Caki2 (cell line): ENCODE measurements around the gene CARHSP1. TPM values are rescaled to one million over a fixed set of nuclear protein-coding genes. Genes with fewer than 3 reads are reported as not detected.
"Not testable (repeated sequence)": the region's sequence is repeated elsewhere in the genome, so short reads cannot be mapped to it uniquely, and the experiment has no call there.

Experiments used
- DNase-seq: peaks from one replicate; pipeline ENCODE4 v3.0.0-alpha.2; 2015; ENCODE audit warnings: low read depth
- in situ Hi-C: cut with HindIII; loops from 2 replicates; pipeline ENCODE4 v1.10.0; 2016; ENCODE audit warnings: low sequenced_read_pairs, low pct_unique_long_range_greater_than_20kb, mixed read lengths
- total RNA-seq: library from RNA; depleted of rRNA; stranded (reverse); fragments of >200 nt; shearing (Covaris generic); gene quantifications from 2 replicates; pipeline ENCODE4 v1.2.3, GENCODE V29; 2014; ENCODE audit warnings: low replicate concordance; rRNA removed

Gene CARHSP1
- total RNA-seq, 1 experiment from 2014 or later, result 367 TPM

DNA sequence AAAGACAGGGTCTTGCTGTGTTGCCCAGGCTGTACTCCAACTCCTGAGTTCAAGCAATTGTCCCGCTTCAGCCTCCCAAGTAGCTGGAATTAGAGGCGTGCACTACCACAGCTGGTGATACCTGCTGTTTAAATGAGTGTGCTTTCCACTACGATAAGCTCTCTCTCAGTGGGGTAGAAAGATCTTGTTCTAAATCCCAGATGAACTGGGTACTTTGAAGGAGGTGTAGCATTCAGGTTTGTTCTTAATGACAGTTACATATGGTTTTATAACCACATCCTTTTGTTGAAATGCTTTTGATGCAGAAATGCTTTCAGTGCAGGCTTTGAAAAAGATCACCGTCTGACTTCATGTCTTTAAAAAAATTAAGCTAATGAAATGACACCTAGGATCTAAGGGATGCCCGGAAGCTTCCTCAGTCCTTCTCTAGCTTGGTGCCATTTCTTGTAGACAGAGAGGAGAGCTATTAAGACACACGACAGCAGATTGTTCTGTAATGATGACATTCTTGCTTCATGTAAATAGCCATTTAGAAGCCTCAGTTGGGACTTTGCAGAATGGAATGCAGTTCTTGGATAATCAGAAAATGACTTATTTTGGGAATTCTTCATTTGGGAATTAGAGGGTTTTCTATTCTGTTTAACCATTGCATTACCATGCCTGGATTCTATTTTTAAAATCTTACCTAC, 51.7 kb downstream of the CARHSP1 start:
- in situ Hi-C loops, result no loop called here
- DNase-seq, result no peak

DNA sequence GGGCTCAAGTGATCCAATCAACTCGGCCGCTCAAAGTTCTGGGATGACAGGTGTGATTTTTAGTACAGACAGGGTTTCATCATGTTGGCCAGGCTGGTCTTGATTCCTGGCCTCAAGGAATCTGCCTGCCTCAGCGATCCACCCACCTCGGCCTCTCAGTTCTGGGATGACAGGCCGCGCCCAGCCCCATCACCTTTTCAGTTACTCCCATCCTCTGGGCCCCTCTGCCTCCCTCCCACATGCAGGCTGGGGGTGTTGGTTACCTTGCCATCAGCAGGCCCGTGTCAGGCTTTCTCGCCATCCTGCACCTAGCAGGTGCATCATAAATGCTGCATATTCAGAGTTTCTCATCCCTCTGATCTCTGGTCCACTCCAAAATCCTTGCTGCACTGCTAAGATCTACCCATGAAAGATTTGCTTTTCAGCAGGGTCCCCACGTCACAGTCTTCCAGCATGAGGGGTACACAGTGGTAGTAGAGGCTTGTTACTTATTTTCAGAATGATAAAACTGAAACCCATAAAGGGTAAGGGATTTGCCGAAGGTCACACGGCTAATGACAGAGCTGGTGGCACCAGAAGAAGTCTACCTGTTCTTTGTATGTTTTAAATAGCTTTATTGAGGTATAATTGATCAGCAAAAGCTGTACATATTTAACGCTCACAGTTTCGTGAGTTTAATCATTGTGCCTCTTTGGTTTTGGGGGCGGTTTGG, 54.6 kb downstream of the CARHSP1 start:
- in situ Hi-C loops, result no loop called here
- DNase-seq, result no peak

DNA sequence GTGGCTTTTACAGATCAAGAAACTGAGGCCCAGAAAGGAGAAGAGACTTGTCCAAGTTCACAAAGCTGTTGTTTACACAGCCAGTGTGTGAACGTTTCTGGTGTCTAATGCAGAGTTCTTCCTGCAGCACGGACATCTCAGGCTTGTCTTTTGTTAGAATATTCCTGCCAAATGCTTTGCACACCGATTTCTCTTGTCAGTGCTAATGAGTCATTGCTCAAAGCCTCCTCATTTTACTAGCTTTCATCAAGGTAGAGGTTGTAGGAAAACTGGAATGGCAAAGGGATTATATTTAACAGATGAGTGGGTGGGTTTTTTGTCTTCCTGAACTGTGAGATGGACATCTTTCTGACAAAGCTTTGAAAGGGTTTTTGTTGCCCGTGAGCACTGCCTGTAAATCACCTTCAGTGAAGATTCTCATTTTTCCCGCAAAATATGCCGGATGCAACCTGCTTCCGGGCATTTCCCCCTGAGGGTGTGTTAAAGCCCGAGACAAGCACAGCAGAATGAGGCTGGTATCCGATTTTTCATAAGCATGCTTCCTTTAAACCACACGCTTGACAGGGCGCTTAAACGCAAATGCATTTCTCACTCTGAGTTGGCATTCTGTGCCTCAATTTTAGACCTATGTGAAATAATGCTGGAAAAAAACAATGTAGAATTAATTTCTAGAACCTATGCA, 56.5 kb downstream of the CARHSP1 start:
- DNase-seq, result no peak
- in situ Hi-C loops, result no loop called here

DNA sequence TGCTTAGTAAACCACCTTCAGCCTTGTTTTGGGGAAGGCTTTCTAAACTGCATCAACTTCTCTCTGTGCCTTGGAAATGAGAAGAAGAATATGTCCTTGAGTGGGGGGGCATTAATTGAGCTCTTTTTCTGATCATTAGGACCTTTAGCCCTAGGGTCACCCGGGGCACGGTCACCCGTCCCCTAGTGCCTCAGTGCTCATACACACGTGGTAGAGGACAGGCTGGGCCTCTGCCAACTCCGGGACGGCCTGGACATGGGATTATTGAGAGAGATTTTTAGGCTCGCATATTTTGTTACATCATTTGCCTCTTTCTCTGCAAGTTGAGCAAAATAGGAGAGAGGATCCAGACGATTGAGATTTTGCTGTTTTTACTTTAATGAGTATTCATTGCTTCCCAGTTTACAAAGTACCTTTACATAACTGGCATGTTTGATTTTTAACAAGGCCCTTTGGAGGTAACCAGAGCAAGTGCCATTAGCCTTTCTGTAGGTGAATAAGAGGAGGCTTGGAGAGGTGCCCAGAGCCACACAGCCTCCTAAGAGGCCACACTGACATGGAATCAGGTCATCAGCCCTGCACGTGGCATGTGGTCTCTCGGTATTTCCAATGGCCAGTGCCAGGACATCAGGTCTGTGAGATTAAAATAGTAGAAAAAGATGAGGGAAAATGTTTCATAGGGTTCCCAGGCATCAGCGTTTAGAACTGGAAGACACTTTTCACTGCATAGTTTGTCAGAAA, 60.0 kb downstream of the CARHSP1 start:
- in situ Hi-C loops, result loop anchor here (10.0 kb wide), 1 partner anchor 46 kb away; no protein-coding TSS in a partner anchor
- no peak for DNase-seq

DNA sequence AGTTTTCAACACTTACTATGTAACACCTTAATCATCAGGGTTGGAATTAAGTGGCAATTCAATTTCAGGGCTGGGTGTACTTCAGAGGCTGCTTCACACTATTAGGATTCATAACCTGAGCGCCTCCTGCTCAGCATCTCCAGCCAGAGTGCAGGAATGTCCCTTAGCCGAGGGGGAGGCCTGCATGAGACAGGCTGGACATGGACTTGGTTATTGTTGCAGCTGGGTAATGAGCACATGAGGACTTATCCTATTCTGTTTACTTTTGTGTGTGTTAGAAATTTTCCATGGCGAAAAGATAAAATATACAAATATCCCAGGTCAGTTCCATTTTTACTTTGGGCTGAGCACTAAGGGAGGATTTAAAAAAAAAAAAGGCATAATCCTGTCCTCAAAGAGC, 60.8 kb downstream of the CARHSP1 start:
- in situ Hi-C loops, result loop anchor here (10.0 kb wide), 1 partner anchor 47 kb away; no protein-coding TSS in a partner anchor
- no peak for DNase-seq

DNA sequence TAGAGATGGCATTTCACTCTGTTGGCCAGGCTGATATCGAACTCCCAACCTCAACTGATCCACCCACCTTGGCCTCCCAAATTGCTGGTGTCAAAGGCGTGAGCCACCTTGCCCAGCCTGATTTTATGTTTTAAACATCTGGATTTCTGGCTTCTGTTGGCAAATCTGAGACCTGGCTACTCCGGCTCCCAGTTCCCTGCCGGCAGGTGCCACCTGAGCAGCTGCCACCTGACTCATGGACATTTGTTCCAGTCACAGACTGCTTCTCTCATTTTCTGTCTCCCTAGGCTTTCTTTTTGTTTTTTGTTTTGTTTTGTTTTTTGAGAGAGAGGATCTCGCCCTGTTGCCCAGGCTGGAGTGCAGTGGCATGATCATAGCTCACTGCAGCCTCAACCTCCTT, 61.6 kb downstream of the CARHSP1 start:
- DNase-seq, result no peak
- in situ Hi-C loops, result loop anchor here (10.0 kb wide), 1 partner anchor 48 kb away; no protein-coding TSS in a partner anchor

DNA sequence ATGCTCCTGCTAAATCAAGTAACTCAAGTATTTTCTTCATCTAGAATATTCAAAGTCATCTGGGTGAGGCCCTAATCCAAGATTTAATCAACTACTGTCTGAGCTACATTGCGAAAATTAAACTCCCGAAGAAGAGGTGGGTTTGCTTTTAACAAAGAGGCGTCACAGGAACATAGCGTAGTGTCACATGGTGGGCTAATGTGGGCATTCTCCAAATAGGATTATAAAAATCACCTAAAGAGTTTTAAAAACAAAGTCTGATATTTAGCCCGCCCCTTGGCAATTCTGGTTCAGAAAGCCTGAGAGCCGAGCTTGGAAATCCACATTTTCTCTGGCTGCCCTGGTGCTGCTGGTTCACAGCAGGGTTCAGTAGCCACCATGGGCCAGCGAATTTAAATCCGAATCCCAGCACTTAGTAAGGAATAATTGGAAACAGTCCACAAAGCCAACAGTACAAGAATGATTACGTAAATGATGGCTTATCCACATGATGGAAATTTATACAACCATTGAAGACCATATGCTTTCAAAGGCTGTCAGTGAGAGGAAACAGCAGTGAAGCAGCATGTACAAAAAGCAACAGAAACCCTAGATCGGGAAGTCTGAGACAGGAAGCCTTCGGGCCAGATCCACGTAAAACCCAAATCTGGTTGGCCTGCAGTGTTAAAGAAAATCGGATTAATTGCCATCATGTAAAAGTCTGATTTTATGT, 62.4 kb downstream of the CARHSP1 start:
- no peak for DNase-seq
- in situ Hi-C loops, result loop anchor here (10.0 kb wide), 1 partner anchor 48 kb away; no protein-coding TSS in a partner anchor

DNA sequence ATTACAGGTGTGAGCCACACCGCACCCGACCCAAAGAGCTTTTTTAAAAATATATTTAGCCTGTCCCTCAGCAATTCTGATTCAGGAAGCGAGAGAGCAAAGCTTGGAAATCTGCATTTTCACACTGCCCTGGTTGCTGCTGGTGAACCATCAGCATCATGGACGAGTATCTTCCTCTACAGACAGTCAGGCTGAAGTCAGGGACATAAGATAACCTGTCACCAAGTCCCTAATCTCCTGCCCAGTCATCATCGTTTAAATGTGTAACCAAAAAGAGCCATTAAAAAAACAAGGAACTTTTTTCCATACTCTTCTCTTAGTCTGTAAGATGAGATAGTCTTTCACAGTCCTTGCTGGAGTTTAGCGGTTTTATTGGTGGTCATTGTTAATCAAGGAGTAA, 64.5 kb downstream of the CARHSP1 start:
- in situ Hi-C loops, result loop anchor here (10.0 kb wide), 1 partner anchor 50 kb away; no protein-coding TSS in a partner anchor

DNA sequence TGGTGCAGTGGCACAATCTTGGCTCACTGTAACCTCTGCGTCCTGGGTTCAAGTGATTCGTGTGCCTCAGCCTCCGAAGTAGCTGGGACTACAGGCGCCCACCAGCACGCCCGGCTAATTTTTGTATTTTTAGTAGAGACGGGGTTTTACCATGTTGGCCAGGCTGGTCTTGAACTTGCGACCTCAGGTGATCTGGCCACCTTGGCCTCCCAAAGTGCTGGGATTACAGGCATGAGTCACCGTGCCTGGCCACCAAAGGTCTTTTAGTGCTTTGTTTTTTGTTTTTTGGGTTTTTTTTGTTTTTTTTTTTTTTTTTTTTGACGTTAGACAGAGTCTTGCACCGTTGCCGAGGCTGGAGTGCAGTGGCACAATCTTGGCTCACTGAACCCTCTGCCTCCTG, 65.1 kb downstream of the CARHSP1 start:
- not testable (repeated sequence) for DNase-seq
- in situ Hi-C loops, result loop anchor here (10.0 kb wide), 1 partner anchor 51 kb away; no protein-coding TSS in a partner anchor

More for the DNA sequence above, 64.5 kb downstream of the CARHSP1 start:
- no peak for DNase-seq

Other genes with a start within 250 kb of the CARHSP1 start
- gene METTL22, start 247.3 kb downstream of the CARHSP1 start, total RNA-seq, result 30.7 and 44.9 TPM in 2 replicates
- 0.24 TPM in 1 of 2 replicates, not detected in the other for gene ABAT, start 194.4 kb downstream of the CARHSP1 start, total RNA-seq
- 10.2 and 17.8 TPM in 2 replicates for gene TMEM186, start 71.4 kb downstream of the CARHSP1 start, total RNA-seq
- 56.1 and 85.8 TPM in 2 replicates for gene PMM2, start 71.2 kb downstream of the CARHSP1 start, total RNA-seq
- gene LITAFD, start 13.3 kb upstream of the CARHSP1 start, total RNA-seq, result not detected in 2 replicates
- gene USP7, start 94.9 kb upstream of the CARHSP1 start, total RNA-seq, result 14.9 and 27.2 TPM in 2 replicates
- gene HAPSTR1, start 222.6 kb upstream of the CARHSP1 start, total RNA-seq, result 37.4 and 48.2 TPM in 2 replicates